SK-N-SH (cell line): Measurements from ENCODE around the gene DNASE1L2.

ENCODE experiments used
- CTCF ChIP-seq: fragments of 200-600 bp; sonication (generic); IDR thresholded peaks from 2 replicates; pipeline ENCODE4 v1.6.1; 2017; ENCODE audit warnings: antibody characterized with exemption, mild to moderate bottlenecking, moderate library complexity
- EZH2phosphoT487 ChIP-seq: fragments of 200-600 bp; sonication (generic); IDR thresholded peaks from 2 replicates; pipeline ENCODE4 v1.6.1; 2017; ENCODE audit warnings: low read depth, mixed run types, mild to moderate bottlenecking, antibody characterized with exemption, moderate library complexity, borderline replicate concordance
- JUND ChIP-seq: IDR thresholded peaks from 2 replicates; pipeline ENCODE4 v1.4.0; 2012
- MAX ChIP-seq: IDR thresholded peaks from 2 replicates; pipeline ENCODE4 v1.4.0; 2012; ENCODE audit warnings: low read depth
- MEF2A ChIP-seq: IDR thresholded peaks from 2 replicates; pipeline ENCODE4 v1.4.0; 2012; ENCODE audit warnings: low read depth, borderline replicate concordance
- POLR2AphosphoS5 ChIP-seq: IDR thresholded peaks from 2 replicates; pipeline ENCODE4 v1.6.1; 2012; ENCODE audit warnings: low read depth, low read length
- SMC3 ChIP-seq: IDR thresholded peaks from 2 replicates; pipeline ENCODE4 v1.6.1; 2012; ENCODE audit warnings: low read depth, low read length, improper control_type of control experiment

- no peak for TF ChIP-seq CTCF
- no peak for TF ChIP-seq SMC3
- no peak for TF ChIP-seq EZH2phosphoT487
- no peak for TF ChIP-seq POLR2AphosphoS5
- no peak for TF ChIP-seq MEF2A
- no peak for TF ChIP-seq MAX
- no peak for TF ChIP-seq JUND
These were observed 44.2 kb downstream of the DNASE1L2 start for GRCh38 chr16:2280461-2280860.
